HG03135 (cell line): Measurements from ENCODE around the gene FLOT2.
"Not testable (repeated sequence)": the region's sequence is repeated elsewhere in the genome, so short reads cannot be mapped to it uniquely, and the experiment has no call there.

ENCODE experiments used
- ATAC-seq: cut with Tn5 transposase; IDR thresholded peaks from one replicate; pipeline ENCODE4 v1.9.1; 2021; ENCODE audit warnings: mild to moderate bottlenecking, moderate library complexity; ENCODE audit not compliant: unreplicated experiment

Gene FLOT2

GRCh38 chr17:28897769-28898526 is 415 bp upstream of the FLOT2 start:
- no peak for ATAC-seq

- no peak for ATAC-seq
These were observed 1.0 kb downstream of the FLOT2 start for GRCh38 chr17:28896491-28896883.

GRCh38 chr17:28895794-28896447 is 1.6 kb downstream of the FLOT2 start:
- ATAC-seq: no peak

GRCh38 chr17:28893248-28894183 is 4.0 kb downstream of the FLOT2 start:
- ATAC-seq: not testable (repeated sequence)

- no peak for ATAC-seq
These were observed 5.5 kb downstream of the FLOT2 start for GRCh38 chr17:28892024-28892423.

GRCh38 chr17:28891201-28891600 is 6.3 kb downstream of the FLOT2 start:
- no peak for ATAC-seq

GRCh38 chr17:28889996-28890395 is 7.5 kb downstream of the FLOT2 start:
- no peak for ATAC-seq

GRCh38 chr17:28888832-28889231 is 8.7 kb downstream of the FLOT2 start:
- ATAC-seq: no peak

GRCh38 chr17:28887871-28888471 is 9.6 kb downstream of the FLOT2 start:
- no peak for ATAC-seq

GRCh38 chr17:28885951-28886350 is 11.6 kb downstream of the FLOT2 start:
- no peak for ATAC-seq

- ATAC-seq: no peak
These were observed 12.2 kb downstream of the FLOT2 start for GRCh38 chr17:28885363-28885762.

GRCh38 chr17:28883967-28884702 is 13.4 kb downstream of the FLOT2 start:
- ATAC-seq: no peak

- no peak for ATAC-seq
These were observed 15.2 kb downstream of the FLOT2 start for GRCh38 chr17:28882154-28882895.

GRCh38 chr17:28881533-28882056 is 15.9 kb downstream of the FLOT2 start:
- ATAC-seq: no peak

GRCh38 chr17:28880572-28880945 is 17.0 kb downstream of the FLOT2 start:
- no peak for ATAC-seq

GRCh38 chr17:28879886-28880571 is 17.5 kb downstream of the FLOT2 start:
- no peak for ATAC-seq

- no peak for ATAC-seq
These were observed 18.6 kb downstream of the FLOT2 start for GRCh38 chr17:28878981-28879380.

GRCh38 chr17:28878158-28878910 is 19.2 kb downstream of the FLOT2 start:
- no peak for ATAC-seq
